MV-4-11 (cell line): Measurements from ENCODE around the gene EBLN1.

Source experiments
- DNase-seq: peaks from one replicate; lab custom pipeline; 2025; lab: John Stamatoyannopoulos, UW

Gene EBLN1

DNA sequence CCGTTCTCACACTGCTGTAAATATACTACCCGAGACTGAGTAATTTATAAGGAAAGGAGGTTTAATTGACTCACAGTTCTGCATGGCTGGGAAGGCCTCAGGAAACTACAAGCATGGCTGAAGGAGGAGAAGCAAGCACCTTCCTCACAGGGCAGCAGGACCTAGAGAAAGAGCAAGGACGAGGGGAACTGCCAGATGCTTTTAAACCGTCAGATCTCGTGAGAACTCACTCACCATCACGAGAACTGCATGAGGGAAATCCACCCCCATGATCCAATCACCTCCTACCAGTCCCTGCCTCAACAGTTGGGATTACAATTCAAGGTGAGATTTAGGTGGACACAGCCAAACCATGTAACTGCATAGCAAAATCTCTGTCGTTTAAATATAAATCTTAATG, at the start of gene EBLN1:
EBLN1 (minus strand) TSS at position 174 of the 400 bp plus-strand sequence. CDS start 8,032 bp downstream, outside the sequence.
- DNase-seq, result no peak

DNA sequence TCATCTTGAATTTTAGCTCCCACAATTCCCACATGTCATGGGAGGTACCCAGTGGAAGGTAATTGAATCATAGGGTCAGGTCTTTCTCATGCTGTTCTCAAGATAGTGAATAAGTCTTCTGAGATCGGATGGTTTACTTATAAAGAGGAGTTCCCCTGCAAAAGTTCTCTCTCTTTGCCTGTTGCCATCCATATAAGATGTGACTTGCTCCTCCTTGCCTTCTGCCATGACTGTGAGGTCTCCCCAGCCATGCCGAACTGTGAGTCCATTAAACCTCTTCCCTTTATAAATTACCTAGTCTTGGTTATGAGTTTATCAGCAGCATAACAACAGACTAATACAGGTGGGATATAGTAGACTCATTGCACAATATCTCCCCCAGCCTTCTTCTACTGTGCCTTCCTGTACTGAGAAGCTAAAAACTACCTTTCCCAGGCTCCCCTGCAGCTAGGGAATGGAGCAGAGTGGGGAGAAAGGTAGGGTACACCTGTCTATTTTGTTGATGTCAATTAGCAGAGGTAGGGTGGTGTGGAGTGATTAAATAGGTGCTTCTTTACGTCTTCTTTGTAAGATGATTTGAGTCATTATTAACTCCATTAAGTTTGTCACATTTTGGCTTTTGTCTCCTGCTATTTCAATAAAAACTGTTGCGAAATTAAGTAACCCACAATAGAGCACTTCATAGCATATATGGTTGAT, 48.2 kb upstream of the EBLN1 start:
- no peak for DNase-seq

DNA sequence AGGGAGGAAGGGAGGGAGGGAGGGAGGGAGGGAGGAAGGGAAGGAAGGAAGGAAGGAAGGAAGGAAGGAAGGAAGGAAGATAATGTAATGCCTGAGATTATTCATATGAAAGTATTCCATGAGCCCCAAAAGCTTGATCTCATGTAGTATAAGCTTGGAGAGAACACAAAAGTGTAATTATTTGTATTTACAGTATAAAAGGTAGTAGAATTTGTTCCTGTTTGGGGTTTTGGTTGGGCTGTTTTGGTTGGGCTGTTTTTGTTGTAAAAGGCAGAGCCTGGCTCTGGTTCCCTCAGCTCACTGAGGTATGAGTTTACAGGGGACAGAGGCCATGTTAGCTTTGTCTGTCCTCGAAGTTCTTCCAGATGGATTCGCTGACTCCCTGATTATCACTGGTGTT, 45.3 kb upstream of the EBLN1 start:
- DNase-seq, result no peak

DNA sequence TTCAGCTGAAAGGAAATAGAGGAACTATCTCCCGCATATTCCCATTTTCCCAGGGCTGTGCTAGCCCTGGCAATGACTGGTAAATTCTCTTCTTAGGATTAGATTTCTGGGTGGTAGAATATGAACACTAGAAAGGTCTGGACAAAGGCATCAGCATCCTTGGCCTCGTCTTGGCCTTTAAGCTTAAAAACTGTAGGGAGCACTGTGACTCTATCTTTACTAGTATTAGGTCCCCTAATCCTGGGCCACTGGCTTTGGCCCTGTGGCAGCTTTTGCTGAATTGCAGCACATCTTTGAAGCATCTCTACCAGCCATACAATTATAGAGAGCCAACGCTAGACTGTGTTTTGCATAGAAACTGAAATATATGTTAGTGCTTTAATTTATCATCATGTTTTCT, 41.5 kb upstream of the EBLN1 start:
- DNase-seq, result no peak

DNA sequence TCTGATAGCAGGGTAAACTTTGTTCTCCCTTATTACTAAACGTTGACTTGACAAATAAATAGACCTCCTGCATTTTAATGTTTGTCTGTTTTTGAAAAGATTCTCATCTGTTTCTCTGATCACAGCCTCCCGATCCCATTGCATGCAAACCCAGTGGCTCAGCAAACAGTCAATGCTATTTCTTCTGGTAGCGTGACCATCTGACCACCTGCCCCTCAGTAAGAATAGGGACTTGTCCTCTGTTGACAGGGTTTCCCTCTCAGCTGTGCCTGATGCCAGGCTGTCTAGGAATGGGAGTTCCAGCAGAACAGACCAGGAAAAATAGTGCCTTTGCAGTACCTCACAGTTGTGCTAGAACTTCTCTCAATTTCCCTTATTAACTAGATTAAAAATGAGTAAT, 40.7 kb upstream of the EBLN1 start:
- DNase-seq, result no peak

DNA sequence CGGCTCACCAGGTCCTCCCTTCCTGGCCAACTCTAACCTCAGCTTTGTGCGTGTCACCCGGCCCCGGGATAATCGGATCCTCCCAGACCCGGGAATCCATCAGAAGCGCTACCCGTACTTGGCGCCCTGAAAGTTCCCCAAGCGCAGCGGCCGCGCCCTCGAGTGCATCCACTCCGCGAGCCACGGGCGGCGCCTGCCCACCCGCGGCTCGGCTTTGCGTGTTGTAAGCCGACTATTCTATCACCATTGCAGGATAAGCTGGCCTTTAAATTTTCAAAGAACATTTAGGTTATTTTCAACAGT, 35.7 kb upstream of the EBLN1 start:
- DNase-seq, result no peak

DNA sequence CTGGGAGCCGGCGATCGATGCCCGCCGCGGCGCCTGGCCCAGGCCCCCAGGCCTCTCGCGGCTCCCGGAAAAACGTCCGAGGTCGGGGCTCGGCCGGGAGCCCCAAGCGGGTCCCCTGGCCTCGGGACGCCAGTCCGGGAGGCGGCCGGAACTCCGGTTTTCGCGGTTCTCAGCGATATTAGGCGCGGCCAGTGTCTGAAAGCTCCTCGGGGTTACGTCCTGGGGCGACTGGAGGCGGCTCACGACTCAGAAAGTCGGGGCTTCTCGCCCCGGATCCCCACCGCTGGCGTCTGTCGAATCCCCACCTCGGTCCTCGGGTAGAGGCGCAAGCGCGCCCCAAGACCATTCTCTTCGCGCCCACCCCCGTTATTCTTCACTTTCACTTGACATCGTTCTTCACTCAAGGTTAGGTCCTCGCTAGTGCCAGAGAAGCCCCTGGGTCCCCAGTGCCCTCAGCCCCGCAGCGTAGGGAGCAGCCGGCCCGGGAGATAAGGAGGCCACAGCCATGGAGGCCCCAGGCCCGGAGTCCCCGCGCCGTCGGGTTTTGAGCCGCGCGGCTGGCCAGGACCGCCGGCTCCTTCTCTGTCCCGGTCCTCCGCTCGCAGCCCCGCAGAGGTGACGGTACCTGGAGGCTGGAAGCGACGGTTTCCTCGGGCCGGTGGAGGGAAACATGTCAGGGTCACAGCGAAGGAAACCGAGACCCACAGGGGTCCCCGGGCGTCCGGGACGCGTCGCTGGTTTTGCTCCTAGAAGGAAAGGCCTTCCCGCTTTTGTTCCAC, 35.2 kb upstream of the EBLN1 start:
- DNase-seq, result no peak

DNA sequence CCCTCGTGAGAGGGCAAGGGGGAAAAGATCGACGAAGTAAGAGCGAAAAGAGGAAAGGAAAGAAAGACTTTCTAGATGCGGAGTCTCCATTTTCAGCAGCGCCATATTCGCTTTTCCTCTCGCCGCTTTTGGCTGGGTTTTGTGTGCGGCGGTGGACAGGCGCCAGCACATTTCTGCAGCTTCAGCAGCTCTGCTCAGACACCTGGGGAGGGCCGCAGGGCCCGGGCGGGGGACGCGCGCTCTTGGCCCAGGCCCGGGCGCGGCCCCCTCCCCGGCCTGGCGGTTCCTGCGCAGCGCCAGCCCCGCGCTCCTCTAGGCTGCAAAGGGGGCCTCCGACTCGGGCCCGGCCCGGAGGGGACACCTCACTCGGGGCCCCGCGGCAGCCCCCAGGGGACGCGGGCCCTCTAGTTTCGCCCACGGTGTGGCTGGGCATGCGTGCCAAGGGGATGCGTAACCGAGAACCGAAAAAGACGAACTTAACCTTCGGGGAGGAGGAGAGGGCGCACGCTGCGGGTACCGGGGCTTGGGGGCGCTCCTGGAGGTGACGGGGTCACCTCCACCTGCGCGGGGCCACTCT, 34.5 kb upstream of the EBLN1 start:
- peak; percentile 23 for DNase-seq

DNA sequence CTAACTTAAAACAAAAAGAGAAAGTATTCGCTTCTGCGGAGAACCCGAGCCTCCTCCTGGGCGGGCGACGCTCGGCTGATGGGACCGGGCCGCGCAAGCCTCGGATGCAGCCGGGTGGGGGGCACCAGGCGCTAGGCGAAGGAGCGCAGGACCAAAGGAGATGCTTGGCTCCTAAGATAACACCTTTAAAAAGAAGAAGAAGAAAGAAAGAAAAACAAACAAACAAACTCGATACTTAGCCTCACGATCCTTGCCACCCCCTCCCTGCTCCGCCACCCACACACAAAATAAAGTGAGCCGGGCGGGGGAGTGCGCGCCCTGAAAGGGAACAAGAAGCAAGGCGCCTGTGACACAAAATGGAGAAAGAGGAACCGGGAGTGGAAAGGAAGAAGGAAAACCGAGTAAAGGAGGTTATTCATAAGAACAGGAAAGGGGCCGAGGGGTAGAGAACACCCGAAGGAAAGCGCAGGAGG, 34.0 kb upstream of the EBLN1 start:
- peak; percentile 90 for DNase-seq

DNA sequence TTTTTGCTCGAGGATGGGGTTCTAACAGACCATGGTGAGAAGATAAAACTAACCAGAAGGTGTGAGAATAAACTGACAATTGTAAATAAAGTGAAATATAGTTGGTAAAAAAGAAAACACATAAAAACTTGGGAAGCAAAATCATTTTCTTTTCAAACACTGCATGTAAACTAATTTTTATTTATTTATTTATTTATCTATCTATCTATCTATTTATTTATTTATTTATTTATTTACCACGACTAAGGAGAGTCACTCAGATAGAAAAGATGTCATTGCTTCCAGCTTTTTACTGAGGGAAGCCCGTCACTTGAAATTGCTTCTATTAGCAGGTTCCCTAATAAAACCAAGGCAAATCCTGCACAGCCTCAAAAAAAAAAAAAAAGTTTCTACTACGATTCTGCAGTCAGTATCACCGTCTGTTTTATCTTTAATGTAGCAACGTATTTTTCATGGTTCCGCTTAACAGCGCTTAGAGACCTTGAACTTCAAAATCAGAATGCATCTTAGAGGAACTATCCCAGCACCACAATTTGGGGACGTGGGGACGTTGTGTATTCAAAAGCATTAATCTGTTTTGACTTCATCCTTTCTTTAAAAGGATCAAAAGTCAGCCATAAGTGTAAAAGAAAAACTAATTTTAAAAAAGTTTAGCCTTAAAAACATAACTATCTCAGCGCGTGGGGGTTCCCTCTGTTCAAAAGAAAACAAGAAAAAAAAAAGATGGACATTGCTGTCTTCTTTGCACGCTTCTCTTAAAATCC, 33.3 kb upstream of the EBLN1 start:
- peak; percentile 38 for DNase-seq

DNA sequence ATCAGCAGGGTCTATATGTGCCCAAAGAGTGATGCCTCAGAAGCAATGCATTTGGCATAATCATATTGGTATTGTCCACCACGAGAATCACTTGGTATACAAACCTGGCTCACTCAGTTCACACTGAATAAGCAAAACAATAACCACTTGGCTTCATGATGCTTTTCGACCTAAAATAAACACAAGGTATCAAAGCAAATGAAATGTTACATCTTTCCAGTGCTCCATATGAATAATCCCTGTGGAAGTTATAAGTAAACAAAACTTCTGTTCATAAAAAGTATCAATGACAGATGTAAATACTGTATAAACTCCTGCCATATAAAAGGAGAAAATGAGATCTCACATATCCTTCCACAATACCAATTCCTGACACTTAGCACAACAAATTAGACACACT, 29.8 kb upstream of the EBLN1 start:
- no peak for DNase-seq

DNA sequence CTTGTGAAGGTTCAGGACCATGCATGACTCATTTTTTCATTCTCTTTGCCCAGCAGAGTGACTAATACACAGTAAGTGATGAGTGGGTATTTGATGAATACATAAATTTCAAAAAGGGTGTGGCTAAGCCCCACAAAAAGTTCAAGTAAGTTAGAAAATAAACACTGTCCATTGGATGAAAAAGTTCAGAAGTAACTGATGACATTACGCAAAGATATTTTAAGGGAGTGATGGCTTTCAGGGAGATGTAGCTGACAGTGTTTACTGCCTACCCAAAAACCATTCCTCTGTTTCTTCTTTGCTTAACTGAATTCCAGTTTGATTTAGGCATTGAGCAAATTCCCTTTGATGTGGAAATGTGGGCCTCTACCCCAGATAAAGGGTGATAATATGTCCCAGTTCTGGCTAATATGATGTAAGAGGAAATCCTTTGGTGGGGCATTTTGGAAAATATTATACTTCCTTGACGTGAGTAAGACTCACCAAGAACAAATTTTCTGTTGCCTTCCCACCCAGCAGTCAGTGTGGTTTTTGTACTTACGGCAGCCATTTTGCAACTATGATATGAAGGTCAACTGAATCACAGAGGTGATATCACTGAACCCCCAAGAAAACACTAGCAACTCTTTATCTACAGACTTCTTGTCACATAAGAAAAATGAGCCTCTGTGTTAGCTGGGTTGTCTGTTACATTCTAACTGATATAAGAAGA, 29.0 kb upstream of the EBLN1 start:
- DNase-seq, result peak; percentile 23

DNA sequence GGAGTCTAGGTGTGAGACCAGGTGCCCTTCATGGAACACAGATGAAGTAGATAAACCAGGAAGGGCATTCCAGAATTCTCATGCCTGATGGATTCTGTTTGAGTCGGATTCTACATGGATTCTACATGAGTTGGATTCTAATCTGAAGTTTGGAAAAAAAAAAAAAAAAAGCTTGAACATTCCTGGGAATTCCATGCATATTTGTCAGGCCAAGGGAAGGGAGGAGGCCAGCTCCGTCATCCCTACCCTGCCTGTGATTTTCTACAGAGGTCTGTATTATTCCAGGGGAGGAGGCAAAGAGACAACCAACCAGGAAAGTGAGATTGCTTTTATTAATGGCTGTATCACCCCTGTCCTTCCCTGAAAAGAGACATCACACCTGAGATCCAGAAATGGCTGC, 27.8 kb upstream of the EBLN1 start:
- no peak for DNase-seq

DNA sequence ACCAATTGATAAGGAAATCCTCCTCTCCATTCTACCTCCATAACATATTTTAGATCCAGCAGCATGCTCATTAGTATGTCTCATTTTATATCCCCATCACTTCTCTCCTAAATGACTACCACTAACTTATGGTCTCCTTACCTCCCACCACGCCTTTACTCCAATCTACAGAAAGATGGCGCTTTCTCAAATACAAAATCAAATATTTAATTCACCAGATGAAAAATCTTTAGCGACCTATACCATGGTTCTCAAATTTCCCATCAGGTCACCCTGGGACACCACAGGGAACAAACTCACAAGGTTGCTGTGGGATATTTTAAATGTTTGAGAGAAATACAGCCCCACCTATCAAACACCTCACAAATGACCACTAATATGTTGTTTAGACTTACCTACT, 27.0 kb upstream of the EBLN1 start:
- DNase-seq, result no peak

DNA sequence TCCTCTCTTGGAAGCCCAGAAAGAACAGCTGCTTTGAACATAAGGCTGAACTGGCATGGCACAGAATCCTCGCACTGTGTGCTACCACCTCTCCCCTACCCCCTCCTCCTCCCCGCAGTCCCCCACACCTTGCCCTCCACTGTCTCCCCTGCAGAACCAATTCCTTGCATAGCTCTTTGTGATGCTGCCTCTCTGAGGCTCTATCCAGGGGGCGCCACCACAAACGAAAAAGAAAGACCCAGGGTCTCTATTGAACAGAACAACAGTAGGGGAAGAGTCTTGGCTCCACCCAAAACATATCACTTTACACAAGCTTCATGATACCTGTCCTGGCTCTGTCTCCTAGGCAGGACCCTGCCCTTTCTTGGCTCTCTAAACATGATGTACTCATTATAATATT, 26.2 kb upstream of the EBLN1 start:
- DNase-seq, result no peak

DNA sequence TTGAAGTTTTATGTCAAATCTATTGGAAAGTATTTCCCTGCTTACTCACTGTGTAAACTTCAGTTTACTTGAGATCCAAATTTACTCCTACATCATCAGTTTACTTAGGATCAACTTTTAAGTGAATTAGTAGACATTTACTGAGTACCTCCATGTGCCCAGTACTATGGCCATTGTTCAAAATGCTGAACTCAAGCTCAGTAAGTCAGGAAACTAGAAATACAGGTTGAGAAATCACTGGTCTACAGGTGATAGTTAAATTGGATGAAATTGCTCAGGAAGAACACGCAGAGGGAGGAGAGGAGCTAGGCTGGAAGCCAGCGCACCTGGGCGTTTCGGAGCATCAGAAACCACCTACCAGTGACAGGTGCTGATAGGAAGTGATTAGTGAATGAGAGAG, 25.5 kb upstream of the EBLN1 start:
- no peak for DNase-seq

DNA sequence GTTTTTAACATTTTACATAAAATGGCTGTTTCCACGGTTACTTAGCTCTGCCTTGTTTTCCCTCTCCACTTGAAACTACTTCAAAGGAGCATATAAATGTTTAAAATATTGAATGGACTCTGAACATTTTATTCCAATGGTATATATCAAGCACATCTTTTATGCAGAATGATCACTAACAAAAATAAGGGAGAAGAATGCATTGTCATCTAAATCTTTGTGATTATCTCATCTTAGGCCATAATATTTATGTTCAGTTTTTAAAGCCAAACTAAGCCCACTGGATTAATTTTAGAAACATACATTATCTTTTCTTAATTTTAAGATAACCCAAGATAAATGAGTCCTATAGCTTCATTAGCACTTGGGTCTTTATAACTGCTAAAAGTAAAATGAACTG, 13.4 kb upstream of the EBLN1 start:
- no peak for DNase-seq

DNA sequence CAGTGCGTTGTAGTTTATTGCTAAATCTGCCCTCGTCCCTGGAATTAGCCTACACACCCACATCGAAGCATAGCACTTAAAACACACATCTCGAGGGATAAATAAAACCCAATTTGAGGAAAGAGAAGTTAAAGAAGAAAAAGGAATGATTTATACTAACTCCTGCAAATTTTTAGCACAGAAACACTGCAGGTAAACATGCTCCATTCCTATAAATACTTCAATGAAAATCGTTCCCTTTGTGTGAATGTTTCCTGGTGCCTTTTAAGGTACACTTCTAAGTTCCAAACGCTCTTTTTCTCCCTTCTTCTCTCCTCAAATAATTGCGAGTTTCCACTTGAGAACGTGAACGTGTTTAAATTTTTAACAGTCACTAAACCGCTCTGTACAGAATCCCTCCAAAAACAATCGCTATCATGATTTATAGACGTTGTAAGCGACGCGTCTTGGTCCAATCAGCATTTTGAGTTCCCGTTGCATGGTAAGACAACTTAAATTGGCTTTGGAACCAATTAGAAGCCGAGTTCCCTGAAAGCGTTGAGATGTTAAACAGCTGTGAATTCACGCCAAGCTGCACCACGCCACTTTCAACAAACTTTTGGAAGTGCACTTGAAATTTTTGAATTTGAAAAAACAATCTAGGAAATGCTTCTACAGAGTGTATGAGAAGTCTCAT, 12.5 kb upstream of the EBLN1 start:
- DNase-seq, result peak; percentile 63

DNA sequence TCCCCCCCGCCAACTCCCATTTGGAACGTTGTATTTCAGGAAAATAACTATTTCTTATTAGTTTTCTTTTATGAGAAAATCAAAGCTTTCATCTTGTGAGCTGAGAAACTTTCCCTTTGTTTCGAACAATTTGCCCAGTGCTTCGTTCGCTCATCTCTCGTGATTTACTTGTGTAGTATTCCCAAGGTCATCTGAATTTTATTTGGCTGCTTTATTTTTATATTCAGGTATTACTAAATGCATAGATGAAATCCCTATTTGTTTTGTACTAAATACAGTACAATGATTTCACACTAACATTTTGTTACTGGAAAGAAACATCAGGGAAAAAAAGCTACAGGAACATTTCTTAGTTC, 12.0 kb upstream of the EBLN1 start:
- no peak for DNase-seq

DNA sequence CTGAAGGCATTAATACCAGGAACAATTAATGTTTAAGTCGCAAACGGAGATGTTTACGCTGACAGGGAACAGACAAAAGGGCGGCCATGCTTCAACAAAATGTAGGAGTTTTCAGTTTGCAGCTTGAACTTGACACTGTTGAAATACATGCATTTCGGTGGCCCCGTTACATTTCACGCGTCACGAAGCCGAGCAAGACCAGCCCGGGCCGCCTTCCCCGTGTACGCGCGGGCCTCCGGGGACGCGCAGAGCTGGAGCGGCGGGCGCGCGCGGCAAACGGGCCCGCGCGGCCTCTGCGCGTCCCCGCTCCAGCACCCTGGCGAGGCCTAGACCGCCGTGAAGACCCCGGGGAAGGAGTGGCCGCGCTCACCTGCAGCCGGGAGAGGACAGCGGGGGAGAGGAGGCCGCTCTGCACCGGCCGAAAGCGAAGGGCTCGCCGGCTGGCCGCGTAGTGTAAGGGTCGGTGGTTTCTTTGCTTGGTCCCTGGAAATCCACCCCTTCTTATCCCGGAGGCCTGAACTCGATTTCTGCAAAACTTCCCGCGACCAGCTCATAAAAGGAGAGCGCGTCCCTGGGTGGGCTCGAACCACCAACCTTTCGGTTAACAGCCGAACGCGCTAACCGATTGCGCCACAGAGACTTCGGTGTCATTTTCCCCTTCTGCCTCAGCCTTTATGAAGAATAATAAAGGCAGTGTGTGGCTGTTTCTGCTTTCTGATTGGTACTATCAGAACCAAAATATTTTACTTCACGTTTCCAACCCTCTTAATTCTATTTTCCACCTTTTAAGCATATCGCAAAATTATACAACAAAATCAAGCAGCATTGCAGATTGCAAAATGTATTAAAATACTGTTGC, 11.4 kb upstream of the EBLN1 start:
- DNase-seq, result peak; percentile 84
